ENCODE measurements around the gene FSD1L. TPM values are rescaled to one million over a fixed set of nuclear protein-coding genes. Genes with fewer than 3 reads are reported as not detected.
A peak's percentile ranks its signal among the peaks of the same experiment; 100 is the strongest.

FSD1L gene
- 3.3 and 4.9 TPM in 2 replicates for total RNA-seq

GRCh38 chr9:105447814-105448812, at the start of gene FSD1L:
Gene FSD1L, plus strand, starts transcription at chr9:105448034. Its CDS starts 187 bp downstream, at chr9:105448221.
- TF ChIP-seq CTCF (IDR thresholded peaks at IDR 0.05; ENCODE audit: insufficient read depth, low read length, poor library complexity, severe bottlenecking) = peak; percentile 33
- DNase-seq (ENCODE audit: low read depth) = peak; percentile 67
- H3K36me3 ChIP-seq (ENCODE audit: control insufficient read depth, insufficient read depth, low read length) = no peaks in the 10 kb centered on the region
- peak within 1 kb of the TSS; percentile 94 for H3K4me3 ChIP-seq (ENCODE audit: low read depth, low read length)
- no peaks in the 10 kb centered on the region for H3K27me3 ChIP-seq (ENCODE audit: control insufficient read depth, insufficient read depth, low read length)

GRCh38 chr9:105399117-105399516, 48.7 kb upstream of the FSD1L start:
- no peak for DNase-seq (ENCODE audit: low read depth)
- H3K4me3 ChIP-seq (ENCODE audit: low read depth, low read length) = no peak overlapping the region
- H3K36me3 ChIP-seq (ENCODE audit: control insufficient read depth, insufficient read depth, low read length) = no peaks in the 10 kb centered on the region
- TF ChIP-seq CTCF (IDR thresholded peaks at IDR 0.05; ENCODE audit: insufficient read depth, low read length, poor library complexity, severe bottlenecking) = no peak
- no peaks in the 10 kb centered on the region for H3K27me3 ChIP-seq (ENCODE audit: control insufficient read depth, insufficient read depth, low read length)

- no peak for DNase-seq (ENCODE audit: low read depth)
- H3K4me3 ChIP-seq (ENCODE audit: low read depth, low read length) = no peak overlapping the region
- no peak for TF ChIP-seq CTCF (IDR thresholded peaks at IDR 0.05; ENCODE audit: insufficient read depth, low read length, poor library complexity, severe bottlenecking)
- H3K27me3 ChIP-seq (ENCODE audit: control insufficient read depth, insufficient read depth, low read length) = no peaks in the 10 kb centered on the region
- H3K36me3 ChIP-seq (ENCODE audit: control insufficient read depth, insufficient read depth, low read length) = no peaks in the 10 kb centered on the region
Observed at GRCh38 chr9:105401651-105402050, 46.2 kb upstream of the FSD1L start.

- Histone ChIP-seq H3K27me3 (ENCODE audit: control insufficient read depth, insufficient read depth, low read length) (no peaks in the 10 kb centered on the region), H3K36me3 (ENCODE audit: control insufficient read depth, insufficient read depth, low read length) (no peaks in the 10 kb centered on the region), H3K4me3 (ENCODE audit: low read depth, low read length) (no peak overlapping the region)
- TF ChIP-seq CTCF (IDR thresholded peaks at IDR 0.05; ENCODE audit: insufficient read depth, low read length, poor library complexity, severe bottlenecking) = no peak
- no peak for DNase-seq (ENCODE audit: low read depth)
Observed at GRCh38 chr9:105403552-105404248, 44.1 kb upstream of the FSD1L start.

- DNase-seq (ENCODE audit: low read depth) = peak; percentile 32
- no peaks in the 10 kb centered on the region for H3K27me3 ChIP-seq (ENCODE audit: control insufficient read depth, insufficient read depth, low read length)
- no peak for TF ChIP-seq CTCF (IDR thresholded peaks at IDR 0.05; ENCODE audit: insufficient read depth, low read length, poor library complexity, severe bottlenecking)
Observed at GRCh38 chr9:105405514-105406131, 42.2 kb upstream of the FSD1L start.

More at GRCh38 chr9:105405514-105406131, 42.2 kb upstream of the FSD1L start:
- Histone ChIP-seq H3K4me3 (ENCODE audit: low read depth, low read length) (no peak overlapping the region), H3K36me3 (ENCODE audit: control insufficient read depth, insufficient read depth, low read length) (no peaks in the 10 kb centered on the region)
